GM18505 (cell line): ENCODE measurements around the gene LHFPL2.

Experiments
- ATAC-seq: cut with Tn5 transposase; IDR thresholded peaks from one replicate; pipeline ENCODE4 v1.9.1; 2021; ENCODE audit not compliant: unreplicated experiment
- POLR2A ChIP-seq: IDR thresholded peaks from 4 replicates; pipeline ENCODE4 v1.6.1; 2011; ENCODE audit warnings: borderline replicate concordance; ENCODE audit not compliant: insufficient read depth, insufficient read length; ENCODE audit errors: extremely low read depth

LHFPL2 gene

GRCh38 chr5:78577071-78577807 is 71.3 kb downstream of the LHFPL2 start:
- no peak for TF ChIP-seq POLR2A
- no peak for ATAC-seq

GRCh38 chr5:78576376-78576775 is 72.2 kb downstream of the LHFPL2 start:
- TF ChIP-seq POLR2A = no peak
- no peak for ATAC-seq

GRCh38 chr5:78574731-78575161 is 73.8 kb downstream of the LHFPL2 start:
- no peak for TF ChIP-seq POLR2A
- ATAC-seq = peak; percentile 63

- no peak for TF ChIP-seq POLR2A
- ATAC-seq = no peak
Measured at GRCh38 chr5:78574131-78574673, 74.4 kb downstream of the LHFPL2 start.

- TF ChIP-seq POLR2A = no peak
- no peak for ATAC-seq
Measured at GRCh38 chr5:78573318-78573717, 75.3 kb downstream of the LHFPL2 start.

GRCh38 chr5:78570646-78571045 is 77.9 kb downstream of the LHFPL2 start:
- no peak for ATAC-seq
- TF ChIP-seq POLR2A = no peak

- no peak for ATAC-seq
- TF ChIP-seq POLR2A = no peak
Measured at GRCh38 chr5:78569441-78569840, 79.1 kb downstream of the LHFPL2 start.

GRCh38 chr5:78568676-78569075 is 79.9 kb downstream of the LHFPL2 start:
- no peak for ATAC-seq
- TF ChIP-seq POLR2A = no peak

- TF ChIP-seq POLR2A = no peak
- no peak for ATAC-seq
Measured at GRCh38 chr5:78568212-78568611, 80.4 kb downstream of the LHFPL2 start.

GRCh38 chr5:78567617-78568016 is 81.0 kb downstream of the LHFPL2 start:
- TF ChIP-seq POLR2A = no peak
- ATAC-seq = no peak

GRCh38 chr5:78566747-78567425 is 81.7 kb downstream of the LHFPL2 start:
- no peak for ATAC-seq
- TF ChIP-seq POLR2A = no peak

- ATAC-seq = no peak
- no peak for TF ChIP-seq POLR2A
Measured at GRCh38 chr5:78565395-78565794, 83.2 kb downstream of the LHFPL2 start.

- ATAC-seq = no peak
- no peak for TF ChIP-seq POLR2A
Measured at GRCh38 chr5:78563621-78564020, 85.0 kb downstream of the LHFPL2 start.
